NCI-H1105 treated with DMSO at 0.1 percent for 48 hours (cell line): Measurements from ENCODE around the gene TIMP2.

ENCODE experiments used
- DNase-seq: peaks from one replicate; lab custom pipeline; 2025; lab: John Stamatoyannopoulos, UW

The TIMP2 gene

GRCh38 chr17:78836420-78837021 lies 88.7 kb downstream of the TIMP2 start:
- no peak for DNase-seq

- DNase-seq, result no peak
Observed at GRCh38 chr17:78834571-78834970, 90.6 kb downstream of the TIMP2 start.

- DNase-seq, result no peak
Observed at GRCh38 chr17:78832541-78832810, 92.7 kb downstream of the TIMP2 start.

- no peak for DNase-seq
Observed at GRCh38 chr17:78831688-78832540, 93.3 kb downstream of the TIMP2 start.

- DNase-seq, result no peak
Observed at GRCh38 chr17:78829477-78829876, 95.7 kb downstream of the TIMP2 start.

DNA sequence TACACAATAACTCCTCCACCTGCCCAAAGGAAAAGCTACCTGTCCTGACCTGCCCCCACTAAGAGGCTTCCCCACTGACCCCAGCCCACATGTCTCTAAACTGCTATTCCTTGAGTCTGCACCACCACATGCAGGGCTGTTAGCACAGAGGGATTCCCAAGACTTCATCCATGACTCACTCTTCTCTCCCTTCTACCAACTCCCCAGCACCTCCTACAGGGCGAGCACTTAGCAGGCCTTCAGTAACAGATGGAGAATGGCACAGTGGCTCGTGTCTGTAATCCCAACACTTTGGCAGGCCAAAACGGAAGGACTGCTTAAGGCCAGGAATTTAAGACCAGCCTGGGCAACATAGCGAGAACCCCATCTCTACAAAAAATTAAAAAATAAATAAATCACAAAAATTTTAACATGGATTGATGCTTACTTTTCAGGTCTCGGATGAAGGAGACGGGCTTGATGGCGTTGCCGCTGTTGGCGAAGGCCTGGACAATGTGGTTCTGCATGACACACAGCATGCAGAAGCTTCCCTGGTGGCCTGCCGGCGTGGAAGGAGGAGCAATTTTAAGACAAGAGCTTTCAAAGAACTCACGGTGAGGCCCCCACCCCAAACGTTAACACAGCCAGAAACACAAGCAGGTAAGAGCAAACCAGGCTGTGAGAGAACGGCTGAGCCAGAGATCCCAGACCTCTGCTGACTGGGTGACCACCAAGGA lies 96.6 kb downstream of the TIMP2 start:
- no peak for DNase-seq

DNA sequence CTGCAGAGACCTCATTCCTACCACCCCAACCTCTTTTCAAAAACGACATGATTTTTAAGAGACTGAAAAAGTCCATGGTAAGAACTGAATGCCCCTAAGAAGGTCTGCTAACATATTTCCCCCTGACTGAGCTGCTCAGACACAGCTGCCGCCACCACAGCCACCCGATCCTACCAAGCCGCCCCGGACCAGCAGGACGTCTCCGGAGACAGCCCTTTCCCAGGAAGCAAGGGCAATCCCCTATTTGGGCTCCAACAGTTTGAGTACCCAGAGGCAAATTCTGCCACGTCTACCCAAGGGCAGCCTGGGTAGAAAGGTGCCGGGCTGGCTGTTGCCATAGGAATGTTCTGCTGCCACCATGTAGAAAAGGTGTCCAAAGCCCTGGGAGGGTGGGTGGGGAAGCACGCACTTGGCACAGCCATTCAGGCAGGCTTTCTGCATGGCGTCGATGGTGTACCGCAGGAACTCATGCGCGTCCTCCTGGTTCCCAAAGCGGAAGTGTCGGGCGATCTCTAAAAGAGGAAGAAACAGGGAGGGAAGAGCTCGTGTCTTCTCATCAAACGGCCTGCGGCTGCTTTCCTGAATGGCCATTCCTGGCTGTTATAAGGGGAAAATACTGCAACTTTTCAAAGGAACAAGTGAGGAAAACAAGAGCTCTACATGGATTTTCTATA lies 98.2 kb downstream of the TIMP2 start:
- DNase-seq, result no peak

GRCh38 chr17:78826421-78826820 lies 98.8 kb downstream of the TIMP2 start:
- no peak for DNase-seq

DNA sequence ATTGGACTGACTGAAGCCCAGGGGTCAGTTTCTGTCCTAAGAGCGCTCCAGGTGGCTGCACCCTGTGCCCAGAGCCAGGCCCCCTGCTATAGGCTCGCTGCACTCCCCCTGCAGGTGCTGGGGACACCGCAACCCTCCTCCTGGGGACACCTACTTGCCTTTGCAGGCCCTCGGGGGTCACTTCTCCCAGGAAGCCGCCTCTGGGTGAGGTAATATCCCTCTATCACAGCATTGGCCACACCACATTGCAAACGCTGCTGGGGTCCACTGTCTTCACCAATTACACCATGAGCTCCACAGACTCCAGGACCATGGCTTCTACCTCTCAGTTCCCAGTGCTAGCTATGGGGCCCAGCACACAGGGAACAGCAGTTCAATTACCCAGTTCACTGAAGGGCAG lies 99.5 kb downstream of the TIMP2 start:
- DNase-seq, result no peak

DNA sequence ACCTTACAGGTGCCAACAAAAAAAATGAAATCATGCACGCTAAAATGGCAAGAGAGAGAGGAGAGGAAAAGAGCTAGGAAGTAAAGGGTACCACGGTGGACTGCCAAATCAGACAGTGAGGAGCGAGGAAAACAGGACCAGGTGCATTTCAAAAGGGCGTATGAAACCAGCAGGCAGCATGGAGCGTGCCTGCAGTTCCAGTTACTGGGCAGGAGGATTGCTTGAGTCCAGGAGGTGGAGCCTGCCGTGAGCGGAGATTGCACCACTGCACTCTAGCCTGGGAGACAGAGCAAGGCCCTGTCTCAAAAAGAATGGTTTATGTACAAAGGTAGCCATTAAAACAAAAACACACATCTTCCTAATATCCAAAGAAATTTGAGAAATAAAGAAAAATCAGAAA lies 100.9 kb downstream of the TIMP2 start:
- DNase-seq, result no peak

- no peak for DNase-seq
Observed at GRCh38 chr17:78823282-78824046, 101.7 kb downstream of the TIMP2 start.

GRCh38 chr17:78822552-78822951 lies 102.6 kb downstream of the TIMP2 start:
- DNase-seq, result no peak

DNA sequence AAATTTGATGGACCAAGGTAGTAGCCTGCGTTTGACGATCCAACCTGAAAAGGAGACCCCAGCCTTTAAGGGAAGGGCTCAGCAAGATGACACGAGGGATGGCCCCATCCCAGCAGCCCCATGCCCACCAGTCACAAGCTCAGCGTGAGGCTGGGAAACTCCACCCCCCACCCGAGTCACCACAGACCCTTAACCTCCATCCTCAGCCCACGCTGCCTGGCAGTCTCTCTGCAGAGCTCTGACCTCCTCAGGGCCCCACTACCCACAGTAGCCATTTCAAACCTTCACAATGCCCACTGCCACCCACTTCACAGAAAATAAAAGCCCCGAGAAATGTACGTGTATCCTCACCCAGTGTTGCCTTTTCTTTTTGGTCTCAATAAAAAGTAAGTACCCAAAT lies 103.2 kb downstream of the TIMP2 start:
- no peak for DNase-seq

DNA sequence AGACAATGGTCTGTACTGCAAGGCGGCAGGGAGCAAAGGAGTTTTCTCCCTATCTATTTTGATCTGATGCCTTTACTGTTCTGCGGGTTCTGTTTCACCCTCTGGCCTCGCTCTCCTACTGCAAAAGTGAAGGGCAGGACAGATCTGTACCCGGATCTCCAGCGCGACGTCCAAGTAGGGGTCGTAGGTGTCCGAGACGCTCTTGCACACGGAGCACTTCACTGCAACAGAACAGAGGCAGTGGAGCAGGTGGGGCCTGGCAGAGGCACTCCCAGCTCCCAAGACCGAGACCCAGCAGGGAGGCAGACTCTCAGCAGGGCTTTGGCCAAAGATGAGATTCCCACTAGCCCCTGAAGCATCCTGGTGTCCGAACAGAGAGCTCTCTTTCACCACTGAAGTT lies 104.3 kb downstream of the TIMP2 start:
- DNase-seq, result no peak

- DNase-seq, result no peak
Observed at GRCh38 chr17:78819806-78820792, 105.1 kb downstream of the TIMP2 start.

GRCh38 chr17:78819402-78819801 lies 105.8 kb downstream of the TIMP2 start:
- no peak for DNase-seq

DNA sequence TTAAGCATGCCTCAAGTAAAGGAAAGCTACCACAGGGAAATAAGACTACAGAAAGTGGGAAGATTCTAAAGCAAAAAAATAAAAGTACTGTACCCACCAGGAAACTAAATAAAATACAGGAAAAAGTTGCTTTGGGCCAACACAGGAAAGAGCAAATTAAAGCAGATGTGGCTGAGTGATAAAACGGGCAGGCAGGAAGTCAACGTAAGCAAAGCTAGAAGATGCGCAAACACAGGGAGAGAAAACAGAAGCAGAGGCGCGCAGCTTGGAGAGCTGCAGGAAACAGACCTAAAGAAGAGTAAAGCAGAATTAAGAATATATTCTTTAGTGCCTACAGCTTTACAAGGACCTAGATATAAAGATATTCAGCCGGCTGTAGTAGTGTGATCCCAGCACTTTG lies 106.3 kb downstream of the TIMP2 start:
- DNase-seq, result no peak

- DNase-seq, result no peak
Observed at GRCh38 chr17:78818152-78818846, 106.9 kb downstream of the TIMP2 start.

DNA sequence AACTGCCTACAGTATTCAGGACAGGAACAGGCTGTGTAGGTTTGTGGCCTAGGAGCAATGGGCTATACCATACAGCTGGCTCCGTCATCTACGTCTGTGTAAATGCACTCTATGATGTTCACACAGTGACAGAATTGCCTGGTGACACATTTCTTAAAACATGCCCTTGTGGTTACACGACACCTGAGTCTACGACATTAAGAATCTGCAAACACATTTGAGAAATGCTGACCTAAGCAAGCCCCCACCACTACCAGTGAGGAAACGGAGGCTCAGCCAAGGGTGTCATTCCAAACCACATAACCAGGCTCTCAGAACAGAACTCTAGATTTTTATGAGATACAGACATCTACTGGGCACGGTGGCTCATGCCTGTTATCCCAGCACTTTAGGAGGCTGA lies 108.1 kb downstream of the TIMP2 start:
- DNase-seq, result no peak

GRCh38 chr17:78815696-78816095 lies 109.5 kb downstream of the TIMP2 start:
- DNase-seq, result no peak
